Nucleus accumbens (tissue), 56 donors: ENCODE measurements around the gene FAM240B.

Experiments
- DNase-seq, 56 donors: peaks; one replicate each; lab custom pipeline; 2025; lab: John Stamatoyannopoulos, UW

The FAM240B gene

DNA sequence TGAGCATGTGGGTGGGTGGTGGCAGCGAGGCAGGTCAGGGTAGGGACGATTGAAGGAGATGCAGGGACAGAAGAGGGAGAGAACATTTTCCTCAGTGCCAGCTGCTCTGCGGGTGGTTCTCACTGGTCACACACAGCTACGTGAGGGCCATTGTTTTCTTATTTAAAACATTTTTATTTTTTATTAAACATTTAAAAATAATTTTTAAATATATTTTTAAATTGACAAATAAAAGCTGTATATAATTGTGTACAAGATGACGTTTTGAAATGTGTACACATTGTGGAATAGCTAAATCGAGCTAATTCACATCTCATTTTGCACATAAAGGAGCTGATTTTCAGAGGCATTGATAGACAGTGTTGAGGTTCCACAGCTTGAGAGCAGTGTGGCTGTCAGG lies 14.0 kb downstream of the FAM240B start:
- no peak for DNase-seq

GRCh38 chr9:38700695-38701094 lies 19.2 kb downstream of the FAM240B start:
- DNase-seq: peak in 8 of 56 donors; percentile 12 to 39 (median 24)

DNA sequence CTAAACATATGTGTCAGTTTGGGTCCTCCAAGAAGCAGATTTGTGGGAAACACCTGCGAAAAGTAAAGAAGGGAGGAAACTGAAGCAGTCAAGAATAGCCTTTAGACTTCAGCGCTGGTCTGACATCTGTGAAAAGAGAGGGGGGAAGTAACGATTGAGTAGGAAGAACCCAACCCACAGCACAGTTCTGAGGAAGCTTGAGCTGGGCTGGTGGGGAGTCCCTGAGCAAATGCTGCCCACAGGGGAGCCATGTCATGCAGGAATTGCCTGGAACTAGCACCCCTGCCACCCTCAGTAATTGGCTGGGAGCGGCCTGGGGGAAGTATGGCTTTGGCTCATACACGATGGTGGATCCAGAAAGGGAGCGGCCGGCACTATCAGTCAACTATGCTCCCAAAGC lies 20.6 kb downstream of the FAM240B start:
- no peak for DNase-seq

DNA sequence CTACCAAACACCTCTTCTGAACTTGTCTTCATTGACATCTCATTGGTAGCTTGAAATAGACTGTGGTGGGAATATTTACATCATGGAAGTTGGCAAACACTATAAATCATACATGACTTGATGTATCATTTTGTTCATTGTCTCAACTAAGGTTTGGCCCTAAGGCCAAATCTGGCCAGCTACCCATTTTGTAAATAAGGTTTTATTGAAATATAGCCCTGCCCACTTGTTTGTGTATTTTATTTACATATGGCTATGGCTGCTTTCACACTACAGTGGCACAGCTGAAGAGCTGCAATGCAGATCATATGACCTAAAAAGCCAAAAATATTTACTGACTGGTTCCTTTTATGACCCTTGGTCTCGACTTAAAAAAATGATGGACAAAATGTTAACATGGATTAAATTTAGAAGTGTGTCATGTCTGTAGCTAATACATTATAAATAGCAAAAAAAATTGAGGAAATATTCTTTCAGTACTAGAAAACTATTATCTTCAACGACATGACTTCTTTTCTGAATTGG lies 22.1 kb downstream of the FAM240B start:
- no peak for DNase-seq

GRCh38 chr9:38696999-38697398 lies 22.9 kb downstream of the FAM240B start:
- DNase-seq: no peak

DNA sequence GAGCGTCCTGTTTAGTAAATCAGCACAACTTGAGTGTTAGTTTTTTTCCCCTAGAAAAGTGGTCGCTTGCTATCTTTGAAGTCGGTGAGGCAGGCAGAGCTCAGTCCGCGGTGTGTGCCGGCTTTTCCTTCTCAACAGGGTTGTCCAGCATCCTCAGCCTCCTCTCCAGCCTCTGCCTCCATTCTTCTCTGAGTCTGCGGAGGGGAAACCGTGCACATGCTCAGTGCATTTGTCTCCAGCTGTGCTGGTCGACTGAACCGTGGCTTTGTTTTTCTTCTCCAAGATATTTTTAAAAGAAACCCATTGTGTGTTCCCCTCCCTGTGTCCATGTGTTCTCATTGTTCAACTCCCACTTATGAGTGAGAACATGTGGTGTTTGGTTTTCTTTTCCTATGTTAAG lies 25.3 kb downstream of the FAM240B start:
- peak in 42 of 56 donors; percentile 9 to 78 (median 46) for DNase-seq

DNA sequence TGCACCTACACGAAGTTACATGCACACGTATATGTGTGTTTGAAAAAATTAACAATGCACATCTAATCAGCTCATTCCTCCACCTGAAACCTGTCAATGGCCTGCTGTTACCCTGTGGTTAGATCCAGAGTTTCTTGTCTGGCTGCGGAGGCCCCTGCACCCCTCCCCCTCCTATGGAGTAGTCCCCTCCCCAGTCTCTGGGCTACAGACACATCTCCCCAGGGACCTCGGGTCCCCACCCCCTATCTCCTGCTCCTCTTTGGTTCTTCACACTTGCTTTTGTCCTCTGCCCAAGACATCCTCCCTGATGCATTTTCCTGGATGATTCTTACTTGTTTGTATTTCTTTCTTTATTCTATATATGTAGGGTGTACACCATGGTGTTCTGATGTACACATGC lies 27.2 kb downstream of the FAM240B start:
- no peak for DNase-seq

DNA sequence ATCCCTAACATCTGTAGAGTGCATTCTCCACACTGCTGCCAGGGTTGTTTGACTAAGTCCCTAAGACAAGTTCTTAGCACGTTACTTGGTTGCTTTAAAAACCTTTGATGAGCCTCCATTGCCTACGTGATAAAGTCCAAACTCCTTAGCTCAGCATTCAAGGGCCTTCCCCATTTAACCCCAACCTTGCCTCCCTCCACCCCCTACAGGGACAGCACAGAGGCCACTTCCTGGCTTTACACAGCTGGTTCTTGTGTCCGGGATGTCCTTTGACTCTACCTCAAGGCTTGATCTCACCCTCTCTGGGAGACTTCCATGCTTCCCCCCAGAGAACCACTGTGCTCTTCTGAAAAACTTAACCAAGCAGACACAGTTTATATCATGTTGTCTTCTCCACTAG lies 29.4 kb downstream of the FAM240B start:
- DNase-seq: no peak

DNA sequence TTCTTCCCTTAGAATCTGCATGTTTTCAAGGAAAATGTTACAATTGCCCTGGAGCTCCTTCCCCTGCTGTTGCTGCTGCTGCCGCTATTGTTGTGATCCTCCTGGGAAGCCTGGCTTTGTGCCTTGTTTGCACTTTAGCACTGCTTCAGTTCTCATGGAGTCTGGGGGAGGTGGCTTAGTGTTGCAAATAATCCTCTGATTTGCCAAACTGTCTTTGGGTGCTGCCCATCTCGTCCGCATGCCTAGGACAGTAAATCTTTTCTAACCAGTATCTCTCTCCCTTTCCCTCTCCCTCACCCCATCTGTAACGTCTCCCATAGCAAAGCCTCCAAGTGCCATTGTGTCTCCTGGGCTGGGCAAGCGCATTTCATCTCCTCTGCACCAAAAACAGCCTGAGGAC lies 30.3 kb downstream of the FAM240B start:
- peak in 33 of 56 donors; percentile 7 to 63 (median 31) for DNase-seq

- DNase-seq: no peak
These were observed 31.9 kb downstream of the FAM240B start for GRCh38 chr9:38687992-38688391.

GRCh38 chr9:38687389-38687842 lies 32.5 kb downstream of the FAM240B start:
- peak in 23 of 56 donors; percentile 7 to 65 (median 30) for DNase-seq

DNA sequence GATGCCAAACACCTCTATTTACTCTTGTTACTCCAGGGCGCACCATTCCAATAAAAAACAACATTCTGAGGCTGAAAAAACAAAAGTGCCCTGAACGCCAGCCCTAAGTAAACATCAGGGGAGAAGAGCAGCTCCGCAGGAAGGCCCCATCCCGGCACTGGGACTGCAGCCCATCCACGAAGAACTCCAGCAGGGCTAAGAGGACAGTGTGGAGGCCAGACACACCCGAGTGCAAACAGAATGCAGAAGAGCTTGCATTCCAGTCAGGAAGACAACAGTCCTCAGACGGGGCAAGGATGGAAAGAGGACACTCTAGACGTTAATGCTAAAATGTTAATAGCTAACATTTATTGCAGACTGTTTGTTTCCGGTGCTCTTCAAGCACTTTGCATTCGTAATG lies 33.0 kb downstream of the FAM240B start:
- no peak for DNase-seq

GRCh38 chr9:38685535-38685934 lies 34.4 kb downstream of the FAM240B start:
- peak in 37 of 56 donors; percentile 5 to 69 (median 42) for DNase-seq

DNA sequence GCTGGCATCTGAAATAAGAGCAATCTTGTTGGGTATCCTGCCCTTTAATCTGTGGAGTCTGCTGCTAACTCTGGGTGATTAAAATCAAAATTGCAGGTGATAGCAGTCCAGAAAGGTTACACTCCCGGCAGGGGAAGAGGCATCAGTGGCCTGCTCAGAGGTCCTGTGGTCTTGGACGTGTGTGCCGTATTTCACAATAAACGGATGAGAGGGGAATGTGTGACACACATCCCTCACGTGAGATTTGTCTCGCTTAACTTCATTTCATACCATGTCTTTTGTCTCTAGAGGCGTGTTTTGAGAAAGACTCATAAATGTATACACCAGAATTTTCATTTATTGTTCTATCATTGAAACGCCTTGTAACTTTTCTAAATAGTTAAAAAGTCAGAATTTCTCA lies 36.6 kb downstream of the FAM240B start:
- DNase-seq: no peak

DNA sequence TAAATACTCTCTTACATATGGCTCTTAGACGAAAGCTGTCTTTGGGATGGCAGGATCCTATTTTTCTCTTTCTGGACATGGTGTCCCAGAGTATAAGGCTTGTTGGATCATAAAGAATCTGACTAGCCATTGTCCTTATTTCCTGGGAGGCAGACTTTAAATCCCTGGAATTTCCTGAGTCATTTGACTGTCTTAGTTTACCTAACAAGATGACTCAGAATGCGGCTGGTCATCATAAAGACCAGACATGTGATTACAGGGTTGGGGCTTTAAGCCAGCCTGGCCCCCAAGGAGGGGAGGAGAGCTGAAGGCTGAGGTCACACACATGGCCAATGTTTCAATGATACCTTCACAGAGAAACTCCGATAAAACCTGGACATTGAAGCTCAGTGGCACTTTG lies 37.2 kb downstream of the FAM240B start:
- DNase-seq: peak in 1 of 56 donors; percentile 19

DNA sequence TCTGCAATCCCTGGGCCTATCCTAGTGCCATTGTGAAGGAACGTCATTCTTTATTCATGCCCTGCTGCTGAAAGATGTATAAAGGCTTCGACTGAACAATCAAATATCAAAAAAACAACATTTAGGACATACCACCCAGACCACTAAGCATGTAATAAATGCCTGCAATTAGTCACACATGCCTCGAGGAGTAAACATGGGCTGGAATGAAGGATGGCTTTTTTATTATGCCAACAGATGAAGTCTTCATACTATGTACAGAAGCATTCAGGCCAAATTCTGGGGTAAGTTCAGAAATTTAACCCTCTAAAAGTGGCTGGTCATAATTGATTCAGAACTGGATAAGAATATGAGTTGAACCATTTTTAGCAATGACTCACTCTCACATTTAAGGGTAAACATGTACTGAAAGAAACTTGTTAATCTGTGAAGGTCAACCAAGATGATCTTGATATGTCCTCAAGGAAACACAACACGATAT lies 38.1 kb downstream of the FAM240B start:
- no peak for DNase-seq

- no peak for DNase-seq
These were observed 39.0 kb downstream of the FAM240B start for GRCh38 chr9:38680837-38681445.

DNA sequence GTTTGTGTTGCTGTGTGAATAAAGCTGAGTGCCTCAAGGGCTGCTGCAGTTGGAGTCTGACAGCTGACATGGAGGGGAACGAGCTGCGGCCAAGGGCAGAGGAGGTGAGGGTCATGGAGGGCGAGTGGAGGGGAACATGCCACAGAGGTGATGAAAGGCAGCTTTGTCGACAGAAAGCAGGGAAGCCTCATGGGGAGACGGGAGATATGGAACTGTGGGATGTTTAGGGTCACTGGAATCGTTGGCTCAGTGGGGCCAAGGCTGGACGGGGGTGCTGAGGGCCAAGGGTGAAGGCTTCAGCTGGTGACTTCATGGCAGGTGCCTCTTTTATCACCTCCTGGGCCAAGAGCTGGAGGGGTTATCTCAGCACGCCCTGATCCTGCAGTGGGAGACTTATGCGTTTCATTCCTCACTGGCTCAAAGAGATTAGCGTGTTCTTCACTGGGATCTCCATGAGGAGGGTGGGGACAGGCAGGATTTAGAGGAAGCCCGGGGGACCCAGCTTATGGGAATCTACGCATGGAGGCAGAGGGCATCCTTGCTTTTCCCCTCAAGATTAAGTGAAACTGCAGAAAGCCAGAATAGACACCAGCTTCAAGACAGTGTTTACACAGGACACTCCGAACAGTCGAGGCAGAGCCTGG lies 42.2 kb downstream of the FAM240B start:
- no peak for DNase-seq

- DNase-seq: no peak
These were observed 44.1 kb downstream of the FAM240B start for GRCh38 chr9:38675831-38676230.

DNA sequence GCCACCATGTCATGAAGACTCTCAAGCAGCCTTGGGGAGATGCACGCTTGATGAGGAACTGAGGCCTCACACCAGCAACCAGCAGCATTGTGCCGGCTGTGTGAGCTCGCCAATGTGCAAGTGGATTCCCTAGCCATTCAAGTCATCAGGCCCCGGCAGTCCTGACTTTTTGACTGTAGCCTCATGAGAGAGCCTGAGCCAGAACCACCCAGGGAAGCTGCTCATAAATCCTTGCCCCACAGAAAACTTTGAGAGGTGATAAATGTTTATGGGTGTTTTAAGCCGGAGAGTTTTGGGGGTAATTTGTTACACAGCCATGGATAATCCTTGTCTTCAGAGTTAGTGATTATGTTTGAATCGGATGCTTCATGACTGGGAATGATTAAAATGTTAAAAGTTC lies 44.7 kb downstream of the FAM240B start:
- no peak for DNase-seq

GRCh38 chr9:38673399-38674193 lies 46.3 kb downstream of the FAM240B start:
- DNase-seq: no peak
